Measurements from ENCODE around the gene MMP25.
"Not testable (repeated sequence)": the region's sequence is repeated elsewhere in the genome, so short reads cannot be mapped to it uniquely, and the experiment has no call there.

Gene MMP25

DNA sequence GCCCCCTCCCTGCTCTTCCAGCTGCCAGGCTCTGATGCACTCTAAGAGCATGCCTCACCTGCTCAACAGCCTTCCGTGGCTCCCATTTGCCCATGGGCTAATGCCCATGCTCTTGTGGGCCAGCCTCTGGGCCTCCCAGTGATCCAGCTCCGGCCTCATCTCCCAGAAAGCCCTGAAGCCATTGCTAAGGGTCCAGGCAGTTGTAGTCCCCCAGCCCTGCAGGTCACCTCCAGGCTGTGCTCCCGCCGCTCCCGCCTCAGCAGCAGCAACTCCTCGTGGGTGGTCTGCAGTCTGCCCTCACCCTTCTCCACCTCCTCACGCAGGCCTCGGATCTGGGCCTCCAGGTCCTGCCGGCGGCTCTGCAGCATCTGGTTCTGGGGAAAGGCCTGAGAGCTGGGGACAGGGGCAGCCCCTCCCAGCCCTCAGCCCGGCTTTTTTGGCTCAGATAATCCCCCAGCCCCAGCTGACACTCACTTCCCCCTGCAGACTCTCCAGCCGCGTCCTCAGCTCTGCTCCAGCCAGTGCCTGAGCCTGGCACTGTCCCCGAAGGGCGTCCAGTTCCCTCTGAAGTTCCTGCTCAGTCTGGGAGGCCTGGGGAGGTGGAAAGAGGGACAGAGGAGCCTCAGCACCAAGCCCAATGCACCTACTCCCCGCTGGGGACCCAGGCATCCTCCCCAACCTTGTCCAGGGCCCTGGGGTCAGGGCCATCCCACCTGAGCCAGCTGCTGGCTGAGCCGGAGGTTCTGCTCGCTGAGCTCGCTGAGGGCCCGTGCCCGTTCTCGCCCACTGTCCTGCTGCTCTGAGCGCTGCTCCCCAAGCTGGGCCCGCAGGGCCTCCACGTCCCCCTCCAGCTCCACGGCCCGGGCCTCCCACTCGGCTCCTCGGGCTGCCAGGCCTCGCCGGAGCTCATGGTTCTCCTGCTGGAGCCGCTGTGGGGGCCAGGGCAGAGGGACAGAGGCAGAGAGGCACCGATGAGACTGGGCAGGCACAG, 15.8 kb upstream of the MMP25 start:
- no peak for DNase-seq

DNA sequence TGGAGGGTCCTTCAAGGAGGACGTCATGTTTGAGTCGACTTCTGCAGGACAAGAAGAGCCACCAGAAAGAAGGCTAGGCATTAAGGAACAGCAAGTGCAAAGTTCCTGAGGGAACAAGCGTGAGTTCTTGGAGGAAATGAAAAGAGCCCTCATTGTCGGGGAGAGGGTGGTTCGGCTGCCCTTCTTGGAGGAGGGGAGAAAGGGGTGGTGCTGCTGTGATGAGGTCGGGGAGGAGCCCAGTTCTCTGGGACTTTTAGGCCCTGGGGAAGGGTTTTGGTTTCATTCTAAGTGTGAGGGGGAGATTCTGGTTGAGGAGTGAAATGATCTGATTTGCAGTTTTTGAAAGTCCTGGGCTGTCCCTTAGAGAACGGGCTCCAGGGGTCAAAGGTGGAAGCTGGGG, 13.7 kb upstream of the MMP25 start:
- no peak for DNase-seq

DNA sequence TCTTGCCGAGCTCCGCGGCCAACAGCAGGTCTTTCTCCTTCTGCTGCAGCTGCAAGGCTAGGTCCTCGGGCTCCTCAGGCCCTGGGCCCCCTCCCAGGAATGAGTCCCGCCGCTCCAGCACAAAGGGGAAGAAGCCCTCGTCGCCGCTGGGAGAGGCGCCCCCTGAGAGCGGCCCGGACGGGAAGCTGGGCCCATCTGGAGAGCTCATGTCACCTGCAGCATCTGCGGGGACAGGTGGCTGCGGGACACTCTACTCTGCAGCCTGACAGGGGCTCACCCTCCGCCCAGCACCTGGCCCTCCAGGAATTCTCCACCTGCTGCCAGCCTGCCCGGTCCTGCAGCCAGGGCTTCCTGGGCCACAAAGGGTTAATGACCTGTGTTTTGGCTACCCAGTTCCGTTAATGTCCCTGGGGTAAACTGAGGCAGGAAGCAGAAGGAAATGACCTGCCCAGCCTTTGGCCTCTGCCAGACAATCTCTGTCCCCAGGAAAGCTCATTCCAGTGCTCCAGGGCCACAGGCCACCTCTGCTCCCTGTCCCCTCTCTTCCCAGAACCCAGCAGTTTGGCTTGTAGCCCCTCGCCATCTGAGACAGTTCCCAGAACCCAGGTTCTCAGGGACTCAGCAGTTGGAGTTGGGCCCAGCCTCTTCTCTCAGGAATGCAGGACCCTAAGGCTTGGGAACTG, 10.9 kb upstream of the MMP25 start:
- DNase-seq, result no peak

DNA sequence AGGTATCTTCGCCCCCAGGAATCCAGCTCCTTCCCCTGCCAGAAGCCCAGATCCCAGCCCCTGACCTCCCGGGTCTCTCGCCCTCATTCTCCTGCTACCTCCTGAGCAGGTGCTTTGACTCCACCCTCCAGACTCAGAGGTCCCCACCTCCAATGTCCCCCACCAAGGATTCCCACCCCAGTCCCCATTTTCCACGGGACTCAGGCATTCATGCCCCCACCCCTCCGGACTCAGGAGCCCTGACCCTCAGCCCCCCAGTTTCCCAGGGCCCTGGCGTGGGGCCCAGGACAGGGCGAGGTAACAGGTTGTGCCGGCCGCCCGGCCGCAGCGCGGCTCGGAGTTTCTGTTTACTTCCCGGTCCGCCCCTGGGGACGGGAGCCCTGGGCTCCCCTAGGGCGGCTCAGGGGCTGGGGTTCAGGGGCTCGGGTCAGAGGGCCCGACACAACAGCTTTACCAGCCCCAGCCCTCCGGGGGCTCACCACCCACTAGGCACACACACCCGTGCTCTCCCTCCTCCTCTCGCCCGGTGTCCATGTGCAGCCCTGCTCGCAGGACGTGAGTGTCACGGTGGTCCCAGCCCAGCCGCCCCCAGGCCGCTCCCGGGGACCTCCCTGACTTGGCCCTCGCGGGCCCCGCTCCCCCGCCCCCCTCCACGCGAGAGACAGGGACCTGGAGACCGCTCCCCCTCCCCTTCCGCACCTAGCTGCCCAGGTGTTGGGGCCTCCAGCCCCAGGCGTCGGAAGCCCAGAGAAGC, 10.2 kb upstream of the MMP25 start:
- no peak for DNase-seq

DNA sequence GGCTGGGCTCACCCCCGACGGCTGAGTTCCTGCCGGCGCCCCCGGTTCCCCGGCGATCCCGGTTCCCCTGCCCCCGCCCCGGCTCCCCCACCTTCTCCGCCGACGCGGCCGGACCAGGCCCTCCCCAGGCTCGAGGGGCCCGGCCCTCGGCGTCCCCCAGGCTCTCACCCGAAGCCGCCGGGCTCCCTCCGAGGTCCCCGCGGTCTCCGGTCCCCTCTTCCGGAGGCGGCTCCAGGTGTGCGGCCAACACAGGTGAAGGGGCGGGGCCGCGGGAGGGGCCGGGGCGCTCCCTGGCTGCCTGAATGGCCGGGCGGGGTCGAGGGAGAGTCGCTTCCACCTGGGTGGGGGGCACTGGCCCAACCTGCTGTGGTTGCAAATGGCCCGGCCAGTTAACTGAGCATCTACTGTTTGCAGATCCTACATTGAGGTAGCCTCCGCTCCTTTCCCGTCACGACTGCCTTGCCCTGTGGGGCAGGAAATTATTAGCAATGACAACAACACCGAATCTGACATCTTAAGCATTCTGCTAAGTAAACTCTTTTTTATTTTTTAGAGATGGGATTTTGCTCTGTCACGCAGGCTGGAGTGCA, 9.5 kb upstream of the MMP25 start, which contains the start of gene BICDL2:
Gene BICDL2, minus strand, starts transcription at position 219 of the 590 bp plus-strand sequence. CDS start 1,448 bp downstream, outside the sequence.
- no peak for DNase-seq

DNA sequence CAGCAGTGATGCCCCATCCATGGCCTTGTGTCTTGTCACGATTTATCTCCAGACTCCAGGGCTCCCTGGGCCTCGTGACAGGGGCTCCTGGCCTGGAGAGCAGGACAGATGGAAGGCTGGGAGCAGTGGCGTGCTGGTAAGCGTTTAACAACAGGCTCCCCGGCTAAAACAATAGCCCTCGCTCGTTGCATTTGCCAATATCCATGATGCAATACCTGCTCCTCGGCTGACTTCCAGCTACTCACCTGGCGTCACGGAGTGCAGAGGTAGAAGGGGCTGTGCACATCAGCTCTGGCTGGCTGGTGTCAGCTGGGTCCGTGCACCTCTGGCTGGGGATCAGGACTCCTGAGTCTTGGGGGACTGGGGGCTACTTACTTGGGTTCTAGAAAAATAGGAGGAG, 8.1 kb upstream of the MMP25 start:
- no peak for DNase-seq

DNA sequence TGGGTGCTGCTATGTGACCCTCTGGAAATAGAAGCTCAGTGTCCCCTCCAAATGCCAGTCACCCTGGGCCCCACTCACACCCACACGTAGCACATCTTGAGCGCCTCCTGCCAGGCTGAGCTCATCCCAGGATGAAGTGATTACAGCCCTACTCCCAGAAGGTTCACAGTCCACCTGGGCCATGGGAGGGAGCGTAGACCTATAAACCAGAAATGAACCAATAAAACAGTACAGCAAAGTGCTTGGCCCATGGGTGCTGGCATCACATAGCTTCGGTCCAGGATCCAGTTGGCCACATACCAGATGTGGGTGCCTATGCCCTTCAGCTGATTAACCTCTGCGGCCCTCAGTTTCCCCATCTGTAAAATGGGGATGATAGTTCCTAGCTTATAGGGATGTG, 7.5 kb upstream of the MMP25 start:
- DNase-seq, result no peak

DNA sequence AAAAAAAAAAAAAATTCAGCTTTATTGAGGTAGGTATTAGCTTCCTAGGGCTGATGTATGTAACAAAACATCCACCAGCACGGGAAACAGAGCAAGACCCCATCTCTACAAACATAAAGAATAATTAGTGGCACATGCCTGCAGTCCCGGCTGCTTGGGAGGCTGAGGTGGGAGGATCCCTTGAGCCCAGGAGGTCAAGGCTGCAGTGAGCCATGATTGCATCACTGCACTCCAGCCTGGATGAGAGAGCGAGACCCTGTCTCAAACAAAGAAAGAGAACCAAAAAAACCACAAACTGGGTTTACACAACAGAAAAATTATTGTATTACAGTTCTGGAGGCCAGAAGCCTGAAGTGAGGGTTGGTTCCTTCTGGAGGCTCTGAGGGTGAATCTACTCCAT, 4.0 kb upstream of the MMP25 start:
- DNase-seq, result no peak

DNA sequence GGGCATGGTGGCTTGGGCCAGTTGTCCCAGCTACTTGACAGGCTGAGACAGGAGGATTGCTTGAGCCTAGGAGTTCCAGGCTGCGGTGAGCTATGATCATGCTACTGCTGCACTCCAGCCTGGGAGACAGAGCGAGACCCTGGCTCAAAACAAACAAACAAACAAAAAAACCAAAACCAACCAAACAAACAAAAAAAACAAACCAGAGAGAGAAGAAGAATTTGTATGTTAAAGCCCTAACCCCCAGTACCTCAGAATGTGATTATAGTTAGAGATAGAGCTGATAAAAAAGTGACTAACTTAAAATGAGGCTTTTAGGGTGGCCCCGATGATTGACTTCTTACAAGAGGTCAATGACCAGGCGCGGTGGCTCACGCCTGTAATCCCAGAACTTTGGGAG, 1.7 kb upstream of the MMP25 start:
- no peak for DNase-seq

DNA sequence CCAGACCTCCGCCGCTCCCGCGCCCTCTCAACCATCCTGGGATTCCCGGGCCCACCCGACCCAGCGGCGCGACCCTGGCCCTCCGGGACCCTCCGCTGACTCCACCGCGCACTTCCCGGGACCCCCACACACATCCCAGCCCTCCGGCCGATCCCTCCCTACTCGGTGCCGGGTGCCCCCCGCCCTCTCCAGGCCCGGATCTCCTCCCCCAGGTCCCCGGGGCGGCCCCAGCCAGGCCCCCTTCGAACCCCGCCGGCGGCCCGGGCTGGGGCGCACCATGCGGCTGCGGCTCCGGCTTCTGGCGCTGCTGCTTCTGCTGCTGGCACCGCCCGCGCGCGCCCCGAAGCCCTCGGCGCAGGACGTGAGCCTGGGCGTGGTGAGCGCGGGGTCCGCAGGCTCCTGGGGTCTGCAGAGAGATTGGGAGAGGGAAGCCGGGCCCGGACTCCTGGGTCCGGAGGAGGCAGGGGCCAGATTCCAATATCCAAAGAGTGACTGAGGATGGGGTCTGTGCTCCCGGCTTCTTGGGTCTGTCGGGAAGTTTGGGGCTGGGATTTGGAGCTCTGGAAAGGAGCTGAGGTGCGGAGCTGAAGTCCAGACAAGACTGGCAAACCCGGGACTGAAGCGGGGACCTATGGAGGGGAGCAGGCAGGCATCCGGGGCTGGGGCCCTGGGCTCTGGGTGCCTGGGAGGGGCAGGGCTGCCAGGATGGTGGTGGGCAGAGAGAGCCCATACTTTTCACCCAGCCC, 453 bp downstream of the MMP25 start:
- no peak for DNase-seq

DNA sequence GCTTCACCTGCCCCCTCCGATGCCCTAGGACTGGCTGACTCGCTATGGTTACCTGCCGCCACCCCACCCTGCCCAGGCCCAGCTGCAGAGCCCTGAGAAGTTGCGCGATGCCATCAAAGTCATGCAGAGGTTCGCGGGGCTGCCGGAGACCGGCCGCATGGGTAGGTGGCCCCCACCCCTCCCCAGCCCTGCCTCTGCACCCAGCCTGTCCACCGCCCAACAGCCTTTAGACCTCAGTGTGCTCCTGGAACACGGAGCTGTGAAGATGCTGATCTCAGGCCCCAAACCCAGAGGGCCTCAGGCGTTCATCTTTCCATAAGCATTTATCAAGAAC, 993 bp downstream of the MMP25 start:
- no peak for DNase-seq

DNA sequence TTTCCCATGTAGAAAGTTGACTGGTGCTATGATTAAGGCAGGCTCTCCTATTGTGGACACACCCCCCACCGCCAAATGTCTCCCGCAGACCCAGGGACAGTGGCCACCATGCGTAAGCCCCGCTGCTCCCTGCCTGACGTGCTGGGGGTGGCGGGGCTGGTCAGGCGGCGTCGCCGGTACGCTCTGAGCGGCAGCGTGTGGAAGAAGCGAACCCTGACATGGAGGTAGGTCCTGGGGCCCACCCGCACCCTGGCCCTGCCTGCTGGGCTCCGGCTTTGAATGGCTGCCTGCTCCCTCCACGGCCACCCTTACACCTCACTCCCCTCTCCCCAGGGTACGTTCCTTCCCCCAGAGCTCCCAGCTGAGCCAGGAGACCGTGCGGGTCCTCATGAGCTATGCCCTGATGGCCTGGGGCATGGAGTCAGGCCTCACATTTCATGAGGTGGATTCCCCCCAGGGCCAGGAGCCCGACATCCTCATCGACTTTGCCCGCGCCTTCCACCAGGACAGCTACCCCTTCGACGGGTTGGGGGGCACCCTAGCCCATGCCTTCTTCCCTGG, 3.6 kb downstream of the MMP25 start:
- DNase-seq, result no peak

DNA sequence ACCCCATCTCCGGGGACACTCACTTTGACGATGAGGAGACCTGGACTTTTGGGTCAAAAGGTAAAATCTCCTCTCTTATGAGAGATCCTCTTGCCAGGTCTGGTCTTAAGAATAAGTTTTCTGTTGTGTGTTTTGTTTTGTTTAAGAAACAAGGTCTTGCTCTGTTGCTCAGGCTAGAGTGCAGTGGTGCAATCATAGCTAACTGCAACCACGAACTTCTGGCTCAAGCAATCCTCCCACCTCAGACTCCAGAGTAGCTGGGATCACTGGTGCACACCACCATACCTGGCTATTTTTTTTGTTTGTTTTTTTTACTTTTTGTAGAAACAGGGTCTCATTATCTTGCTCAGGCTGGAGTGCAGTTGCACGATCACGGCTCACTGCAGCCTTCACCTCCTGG, 4.1 kb downstream of the MMP25 start:
- DNase-seq, result no peak

DNA sequence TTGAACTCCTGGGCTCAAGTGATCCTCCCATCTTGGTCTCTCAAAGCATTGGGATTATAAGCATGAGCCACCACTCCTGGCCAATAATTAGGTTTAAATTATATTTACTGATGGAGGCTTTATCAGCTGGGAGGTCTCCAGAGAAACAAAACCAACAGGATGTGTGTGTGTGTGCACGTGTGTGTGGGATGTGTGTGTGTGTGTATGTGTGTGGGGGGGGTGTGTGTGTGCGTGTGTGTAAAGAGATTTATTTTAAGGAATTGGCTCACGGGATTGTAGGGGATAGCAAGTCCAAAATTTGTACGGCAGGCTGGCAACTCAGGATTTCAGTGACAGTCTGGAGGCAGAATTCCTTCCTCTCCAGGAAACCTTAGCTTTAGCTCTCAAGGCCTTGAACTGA, 4.6 kb downstream of the MMP25 start:
- no peak for DNase-seq

DNA sequence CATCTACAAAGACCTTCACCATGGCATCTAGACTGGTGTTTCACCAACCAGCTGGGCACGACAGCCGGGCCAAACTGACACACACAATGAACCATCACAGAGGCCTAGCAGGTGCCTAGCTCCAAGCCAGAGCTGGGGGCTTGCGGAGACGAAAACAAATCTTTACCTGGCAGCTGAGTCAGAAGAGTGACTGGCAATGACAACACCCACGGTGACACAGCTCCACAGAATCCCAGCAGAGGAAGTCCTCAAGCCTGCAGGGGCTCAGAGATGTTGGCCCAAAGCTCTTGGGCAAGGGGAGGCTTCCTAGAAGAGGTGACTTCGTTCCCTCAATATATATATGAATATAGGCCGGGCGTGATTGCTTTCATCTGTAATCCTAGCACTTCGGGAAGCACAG, 5.1 kb downstream of the MMP25 start:
- no peak for DNase-seq

DNA sequence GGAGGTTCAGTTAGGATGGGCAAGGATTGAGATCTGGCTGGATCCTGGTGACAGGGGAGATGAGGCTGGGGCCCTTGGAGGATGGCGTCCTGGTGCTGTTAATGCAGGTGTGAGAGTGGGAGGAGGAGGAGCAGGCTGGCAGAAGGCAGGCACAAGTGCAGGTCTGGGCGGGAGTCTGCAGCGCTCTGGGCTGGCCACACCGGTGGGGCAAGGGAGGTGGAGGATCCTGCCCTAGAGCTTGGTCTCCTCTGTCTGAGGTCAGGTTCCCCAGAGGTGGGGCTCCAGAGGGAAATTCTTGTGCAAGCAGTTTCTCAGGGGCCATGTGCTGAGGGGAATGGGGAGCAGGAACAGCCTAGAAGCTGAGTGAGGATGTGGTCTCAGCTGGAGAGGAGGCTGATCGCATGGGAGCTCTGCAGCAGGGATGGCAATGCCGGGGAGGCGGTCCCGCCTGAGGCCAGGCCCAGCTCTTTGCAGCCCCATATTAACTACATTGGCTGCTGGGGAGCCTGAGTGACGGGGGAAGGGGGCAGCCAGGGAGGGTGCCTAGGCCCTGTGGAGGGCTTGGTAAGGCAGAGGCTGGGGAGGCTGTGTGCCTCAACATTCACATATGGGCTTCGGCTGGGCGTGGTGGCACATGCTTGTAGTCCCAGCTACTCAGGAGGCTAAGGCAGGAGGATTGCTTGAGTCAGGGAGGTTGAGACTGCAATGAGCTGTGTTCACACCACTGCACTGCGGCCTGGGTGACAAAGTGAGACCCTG, 6.4 kb downstream of the MMP25 start:
- DNase-seq, result not testable (repeated sequence)

DNA sequence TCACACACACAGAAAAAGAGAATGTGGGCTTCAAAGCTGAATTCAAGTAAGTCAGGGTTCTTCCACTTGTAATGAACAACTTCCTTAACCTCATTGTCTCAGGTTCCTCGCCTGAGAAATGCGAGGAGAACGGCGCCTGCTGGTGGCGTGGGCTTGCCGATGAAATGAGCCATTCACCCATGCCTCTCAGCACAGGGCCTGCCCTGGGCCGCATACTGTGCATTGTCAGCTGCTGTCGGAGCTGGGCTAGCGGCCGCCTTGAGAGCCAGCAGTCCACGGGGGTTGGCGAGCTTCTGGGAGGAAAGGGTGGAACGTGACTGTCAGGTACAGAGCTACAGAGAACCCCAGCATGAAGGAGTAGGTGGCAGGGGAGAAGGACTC, 7.0 kb downstream of the MMP25 start:
- not testable (repeated sequence) for DNase-seq

DNA sequence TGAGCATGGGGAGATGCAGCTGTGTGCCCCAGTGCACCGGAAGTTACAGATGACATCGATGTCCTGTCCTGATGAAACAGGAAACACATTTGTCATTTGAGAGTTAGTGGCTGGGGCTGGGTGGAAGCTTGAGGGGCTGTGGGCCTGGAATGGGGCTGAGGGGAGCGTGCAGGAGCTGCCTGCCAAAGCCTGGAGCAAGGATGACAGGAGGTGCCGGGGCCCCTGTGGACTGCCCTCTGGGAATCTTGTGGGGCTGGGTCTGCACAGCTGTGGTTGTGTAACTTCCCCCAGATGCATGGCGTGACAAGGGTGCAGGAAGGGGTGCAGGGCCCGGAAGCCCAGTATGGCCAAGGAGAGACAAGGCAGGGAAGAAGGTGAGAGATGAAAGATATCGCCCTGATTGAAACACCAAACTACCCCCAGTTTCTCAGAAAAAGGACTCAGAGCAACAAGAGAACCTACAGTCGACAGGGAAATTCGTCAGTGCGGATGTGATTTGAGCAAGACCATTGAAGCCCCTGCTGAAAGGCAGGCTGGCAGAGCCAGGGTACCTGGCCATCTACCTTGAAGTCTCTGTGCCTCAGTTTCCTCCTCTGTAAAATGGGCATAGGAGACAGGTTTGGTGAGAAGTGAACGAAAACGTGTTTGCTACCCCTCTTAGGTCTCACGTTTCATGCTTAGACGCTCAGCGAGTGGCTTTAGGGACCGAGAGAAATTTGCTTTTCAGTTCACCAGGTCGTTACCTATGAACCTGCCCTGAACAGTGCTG, 8.8 kb downstream of the MMP25 start:
- DNase-seq, result no peak

DNA sequence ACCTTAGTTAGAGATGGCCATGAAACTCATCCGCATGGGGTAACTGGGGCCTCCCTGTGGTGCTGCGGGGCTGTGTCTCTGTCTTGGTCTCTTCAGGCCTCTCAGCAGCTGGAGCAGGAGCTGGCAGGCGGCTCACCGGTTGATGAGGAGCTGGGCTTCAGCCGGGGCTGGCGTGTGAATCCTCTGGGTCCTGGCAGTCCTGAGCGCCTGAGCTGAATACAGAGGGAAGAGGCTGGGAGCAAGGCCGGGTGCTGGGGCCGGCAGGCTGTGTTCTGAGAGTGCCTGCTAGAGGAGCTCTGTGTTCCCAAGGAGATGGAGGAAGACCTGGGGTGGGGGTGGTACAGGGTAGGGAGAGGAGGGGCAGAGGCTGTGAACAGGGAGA, 9.4 kb downstream of the MMP25 start:
- not testable (repeated sequence) for DNase-seq

All from NCI-H510A (cell line).